ENCODE data around the gene ZNF217. TPM values are rescaled to one million over a fixed set of nuclear protein-coding genes. Genes with fewer than 3 reads are reported as not detected.

The ZNF217 gene
- total and polyA plus RNA-seq, 9 of the 15 experiments (the other 6 are each of a cell fraction or from before 2014, with no cell fraction given), result 3.0 to 41.8 (median 16.8) TPM

GRCh38 chr20:53621482-53622246 is 28.0 kb upstream of the ZNF217 start (continued):
- no peak for TF ChIP-seq LEF1 (IDR thresholded peaks at IDR 0.05)
- no peak for TF ChIP-seq XRCC5 (IDR thresholded peaks at IDR 0.05; ENCODE audit: low read depth, low read length)
- no peak for TF ChIP-seq SNIP1 (IDR thresholded peaks at IDR 0.05; ENCODE audit: low read depth)
- no peak for TF ChIP-seq ZSCAN29 (IDR thresholded peaks at IDR 0.05)
- TF ChIP-seq DLX4 (CRISPR knock-in tag; IDR thresholded peaks at IDR 0.05), result no peak
- TF ChIP-seq SMAD1 (IDR thresholded peaks at IDR 0.05; ENCODE audit: low read depth, low read length, partially characterized antibody), result no peak
- 0 out of 2 replicates have a peak, but pooled peaks have one; percentile 9 for TF ChIP-seq ZNF583 (CRISPR knock-in tag; IDR thresholded peaks at IDR 0.05)
- TF ChIP-seq GATAD2B (IDR thresholded peaks at IDR 0.05; ENCODE audit: borderline replicate concordance), result peak; percentile 37; the same call in 1 of the 2 replicates
- TF ChIP-seq ATF3 (IDR thresholded peaks at IDR 0.05), result peak; percentile 83
- no peak for TF ChIP-seq ATF3 (CRISPR knock-in tag; conservative IDR thresholded peaks at IDR 0.05)
- no peak for TF ChIP-seq ZNF253 (CRISPR knock-in tag; conservative IDR thresholded peaks at IDR 0.05)
- TF ChIP-seq ZNF408 (CRISPR knock-in tag; IDR thresholded peaks at IDR 0.05; ENCODE audit: low read depth), result no peak
- no peak for TF ChIP-seq FOXK1 (CRISPR knock-in tag; IDR thresholded peaks at IDR 0.05; ENCODE audit: borderline replicate concordance)
- no peak for TF ChIP-seq HBP1 (CRISPR knock-in tag; IDR thresholded peaks at IDR 0.05)
- TF ChIP-seq JUN (IDR thresholded peaks at IDR 0.05; ENCODE audit: borderline replicate concordance, low read depth, low read length), result 0 out of 2 replicates have a peak, but pooled peaks have one; percentile 28
- TF ChIP-seq JUN (CRISPR knock-in tag; IDR thresholded peaks at IDR 0.05; ENCODE audit: borderline replicate concordance), result no peak
- no peak for TF ChIP-seq ZNF3 (CRISPR knock-in tag; IDR thresholded peaks at IDR 0.05)
- no peak for TF ChIP-seq HDAC2 (IDR thresholded peaks at IDR 0.05)
- no peak for TF ChIP-seq ARID4B (CRISPR knock-in tag; IDR thresholded peaks at IDR 0.05)
- no peak for TF ChIP-seq ZNF830 (CRISPR knock-in tag; IDR thresholded peaks at IDR 0.05)
- no peak for TF ChIP-seq TAF9B (IDR thresholded peaks at IDR 0.05; ENCODE audit: partially characterized antibody)
- no peak for TF ChIP-seq GABPB2 (CRISPR knock-in tag; conservative IDR thresholded peaks at IDR 0.05)
- TF ChIP-seq MIER1 (IDR thresholded peaks at IDR 0.05; ENCODE audit: low read depth), result no peak
